ENCODE results near the gene CEP112. TPM values are rescaled to one million over a fixed set of nuclear protein-coding genes. Genes with fewer than 3 reads are reported as not detected.

The CEP112 gene
- total and polyA plus RNA-seq, 10 of the 15 experiments (the other 5 are each of a cell fraction or from before 2014, with no cell fraction given), result 0.11 to 3.8 (median 0.32) TPM; not detected in 1

- in situ Hi-C loops (cut with MboI) (no loop called here), intact Hi-C loops (cut with micrococcal nuclease; ENCODE audit: unreplicated experiment) (no loop called here)
- no TSS peak for BruUV-seq (replicated peaks)
- ChIA-PET SMC1A (ENCODE audit: uncharacterized antibody, unreplicated experiment) (no interaction called here), POLR2A (no interaction called here), RAD21 (ENCODE audit: unreplicated experiment) (interaction anchor here (0.7 kb wide), 1 partner anchor 88 kb away, joined by 3 read pairs; no protein-coding TSS in a partner anchor), CTCF (no interaction called here)
- TF ChIP-seq RELB (IDR thresholded peaks at IDR 0.05; ENCODE audit: low read depth), result no peak
- no peak for TF ChIP-seq NRF1 (conservative IDR thresholded peaks at IDR 0.05; ENCODE audit: low read depth, low read length)
- TF ChIP-seq RUNX3 (IDR thresholded peaks at IDR 0.05; ENCODE audit: low read length), result 0 out of 2 replicates have a peak, but pooled peaks have one; percentile 7
- TF ChIP-seq SUZ12 (IDR thresholded peaks at IDR 0.05; ENCODE audit: unreplicated experiment), result no peak
- TF ChIP-seq IRF3 (IDR thresholded peaks at IDR 0.05), result no peak
- no peak for TF ChIP-seq SUPT20H (IDR thresholded peaks at IDR 0.05; ENCODE audit: borderline replicate concordance, control insufficient read depth, low read depth, low read length)
- no peak for TF ChIP-seq NFIC (IDR thresholded peaks at IDR 0.05; ENCODE audit: low read depth, low read length)
- TF ChIP-seq NFYB (IDR thresholded peaks at IDR 0.05; ENCODE audit: insufficient read depth, low read depth, low read length), result no peak
- H3K27ac ChIP-seq (ENCODE audit: control insufficient read depth, insufficient read depth), result no peak overlapping the region
- H3K4me1 ChIP-seq (ENCODE audit: control insufficient read depth, insufficient read depth, low read length), result no peaks in the 10 kb centered on the region
- DNase-seq (ENCODE audit: low read depth, low spot score) (no peak), ATAC-seq (no peak), FAIRE-seq (no peak)
- peaks cover 2% of the 10 kb centered on the region; the same call in 2 of the 3 replicates for H3K9me3 ChIP-seq (replicated peaks; ENCODE audit: control insufficient read depth, insufficient read depth, low read length)
- H3K79me2 ChIP-seq (ENCODE audit: control insufficient read depth, insufficient read depth, low read length), result no peaks in the 10 kb centered on the region
- H2AFZ ChIP-seq (ENCODE audit: control insufficient read depth, low read depth, low read length), result no peak overlapping the region
- H3K9ac ChIP-seq (ENCODE audit: control insufficient read depth, insufficient read depth, low read length), result no peak overlapping the region
- no peaks in the 10 kb centered on the region for H3K27me3 ChIP-seq (replicated peaks in 1 of 2; ENCODE audit: control insufficient read depth in 2 of 2, insufficient read depth in 2 of 2, low read length in 1 of 2)
- no peak overlapping the region for H3K4me3 ChIP-seq
- H3K36me3 ChIP-seq (ENCODE audit: control insufficient read depth in 2 of 2, insufficient read depth in 2 of 2, low read length in 1 of 2), result no peaks in the 10 kb centered on the region
- H4K20me1 ChIP-seq (ENCODE audit: control insufficient read depth, insufficient read depth), result no peaks in the 10 kb centered on the region
- H3K4me2 ChIP-seq (ENCODE audit: control insufficient read depth, insufficient read depth), result no peak overlapping the region
- WGBS (ENCODE audit: insufficient coverage, insufficient replicate concordance, low lambda C conversion rate, missing lambda C conversion rate), result 0% methylated on average over 1 of the region's 1 CpG
These were observed 391.3 kb downstream of the CEP112 start for GRCh38 chr17:65800655-65801054.

Data from GM12878 (cell line).